ENCODE results near the gene DSE.

DSE gene

GRCh38 chr6:116476002-116476678 lies 105.4 kb downstream of the DSE start:
- Mint-ChIP-seq H3K4me1 (peaks cover 6% of the 10 kb centered on the region), H3K9me3 (no peaks in the 10 kb centered on the region), H3K27me3 (ENCODE audit: low read depth, poor library complexity) (peaks cover 6% of the 10 kb centered on the region), H3K36me3 (ENCODE audit: low read depth) (no peaks in the 10 kb centered on the region), H3K27ac (no peak overlapping the region), H3K4me3 (no peak overlapping the region)
- TF ChIP-seq, protein P1, sequence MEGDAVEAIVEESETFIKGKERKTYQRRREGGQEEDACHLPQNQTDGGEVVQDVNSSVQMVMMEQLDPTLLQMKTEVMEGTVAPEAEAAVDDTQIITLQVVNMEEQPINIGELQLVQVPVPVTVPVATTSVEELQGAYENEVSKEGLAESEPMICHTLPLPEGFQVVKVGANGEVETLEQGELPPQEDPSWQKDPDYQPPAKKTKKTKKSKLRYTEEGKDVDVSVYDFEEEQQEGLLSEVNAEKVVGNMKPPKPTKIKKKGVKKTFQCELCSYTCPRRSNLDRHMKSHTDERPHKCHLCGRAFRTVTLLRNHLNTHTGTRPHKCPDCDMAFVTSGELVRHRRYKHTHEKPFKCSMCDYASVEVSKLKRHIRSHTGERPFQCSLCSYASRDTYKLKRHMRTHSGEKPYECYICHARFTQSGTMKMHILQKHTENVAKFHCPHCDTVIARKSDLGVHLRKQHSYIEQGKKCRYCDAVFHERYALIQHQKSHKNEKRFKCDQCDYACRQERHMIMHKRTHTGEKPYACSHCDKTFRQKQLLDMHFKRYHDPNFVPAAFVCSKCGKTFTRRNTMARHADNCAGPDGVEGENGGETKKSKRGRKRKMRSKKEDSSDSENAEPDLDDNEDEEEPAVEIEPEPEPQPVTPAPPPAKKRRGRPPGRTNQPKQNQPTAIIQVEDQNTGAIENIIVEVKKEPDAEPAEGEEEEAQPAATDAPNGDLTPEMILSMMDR (IDR thresholded peaks at IDR 0.05), result no peak
- DNase-seq, result no peak

- Mint-ChIP-seq H3K4me1 (peaks cover 5% of the 10 kb centered on the region), H3K36me3 (ENCODE audit: low read depth) (no peaks in the 10 kb centered on the region), H3K9me3 (peaks cover 2% of the 10 kb centered on the region), H3K4me3 (no peak overlapping the region), H3K27me3 (ENCODE audit: low read depth, poor library complexity) (peaks cover 7% of the 10 kb centered on the region), H3K27ac (no peak overlapping the region)
- DNase-seq, result no peak
- TF ChIP-seq, protein P1 (IDR thresholded peaks at IDR 0.05), result no peak
Measured at GRCh38 chr6:116482780-116483179, 112.0 kb downstream of the DSE start.

DNA sequence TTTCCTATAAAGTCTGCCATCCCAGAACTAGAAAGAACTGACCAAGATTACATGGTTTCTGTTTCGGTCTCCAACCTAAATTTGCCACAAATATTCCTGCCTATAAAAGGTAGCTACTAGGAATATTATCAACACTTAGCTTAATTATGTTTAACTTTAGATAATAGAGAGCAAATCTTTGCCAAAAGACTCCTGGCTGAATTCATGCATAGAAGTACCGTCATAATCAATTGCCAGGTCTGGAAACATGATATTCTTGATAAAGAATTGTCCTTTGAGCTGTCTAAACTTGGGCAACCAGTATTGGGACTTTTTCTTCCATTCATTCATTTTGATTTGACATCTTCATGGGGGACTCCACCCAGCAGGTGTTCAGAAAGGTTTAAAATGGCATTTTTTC lies 112.9 kb downstream of the DSE start:
- Mint-ChIP-seq H3K4me3 (no peak overlapping the region), H3K27me3 (ENCODE audit: low read depth, poor library complexity) (peaks cover 7% of the 10 kb centered on the region), H3K27ac (no peak overlapping the region), H3K9me3 (peaks cover 9% of the 10 kb centered on the region), H3K4me1 (peaks cover 5% of the 10 kb centered on the region), H3K36me3 (ENCODE audit: low read depth) (no peaks in the 10 kb centered on the region)
- DNase-seq, result no peak
- TF ChIP-seq, protein P1 (IDR thresholded peaks at IDR 0.05), result no peak

- peaks cover 7% of the 10 kb centered on the region for H3K27me3 Mint-ChIP-seq (ENCODE audit: low read depth, poor library complexity)
- DNase-seq, result no peak
- TF ChIP-seq, protein P1 (IDR thresholded peaks at IDR 0.05), result no peak
- H3K36me3 Mint-ChIP-seq (ENCODE audit: low read depth), result no peaks in the 10 kb centered on the region
- H3K27ac Mint-ChIP-seq, result no peak overlapping the region
- no peak overlapping the region for H3K4me3 Mint-ChIP-seq
- peaks cover 5% of the 10 kb centered on the region for H3K4me1 Mint-ChIP-seq
- H3K9me3 Mint-ChIP-seq, result peaks cover 23% of the 10 kb centered on the region
Measured at GRCh38 chr6:116485559-116486184, 114.9 kb downstream of the DSE start.

- Mint-ChIP-seq H3K4me3 (no peak overlapping the region), H3K9me3 (peaks cover 27% of the 10 kb centered on the region), H3K4me1 (no peaks in the 10 kb centered on the region), H3K27me3 (ENCODE audit: low read depth, poor library complexity) (peaks cover 3% of the 10 kb centered on the region), H3K36me3 (ENCODE audit: low read depth) (no peaks in the 10 kb centered on the region), H3K27ac (no peak overlapping the region)
- TF ChIP-seq, protein P1 (IDR thresholded peaks at IDR 0.05), result no peak
- no peak for DNase-seq
Measured at GRCh38 chr6:116491610-116492330, 121.0 kb downstream of the DSE start.
